Sciatic nerve (tissue), 2 donors: ENCODE measurements around the gene CARD14. TPM values are rescaled to one million over a fixed set of nuclear protein-coding genes. Genes with fewer than 3 reads are reported as not detected.

Experiments used
- ATAC-seq: fragments of 200-7000 bp; cut with Tn5 transposase; one replicate; pipeline ENCODE4 v1.9.1; 2020; ENCODE audit warnings: mild to moderate bottlenecking, moderate library complexity
- DNase-seq: peaks from one replicate; pipeline ENCODE4 v3.0.0-alpha.2; 2020; ENCODE audit warnings: low spot score
- intact Hi-C: fragments of 100-400 bp; cut with DNase I; formaldehyde crosslinking; loops from one replicate; pipeline ENCODE4 v1.14.2; 2022
- total RNA-seq: library from RNA; stranded (reverse); fragmentation: NEBNext Ultra II Directional; extraction: Animal tissue kit (Norgen Biotek cat#: 25700); gene quantifications from one replicate; pipeline ENCODE4 v1.2.1, GENCODE V29; 2021
- donor health status: DM: no; HTN: no; CAD: no.
- donor health status: DM: no; HTN: no; CAD: no.

CARD14 gene
- total RNA-seq, 1 donor from 2014 or later, result 0.49 TPM

- DNase-seq (no peak), ATAC-seq (peak; percentile 29)
- intact Hi-C loops, result no loop called here
Observed at GRCh38 chr17:80219763-80220053, 49.9 kb downstream of the CARD14 start.

- DNase-seq (peak; percentile 89), ATAC-seq (peak; percentile 81)
- intact Hi-C loops, result no loop called here
Observed at GRCh38 chr17:80220054-80220735, 50.4 kb downstream of the CARD14 start, which contains the start of the genes SGSH and SLC26A11. TSS of gene SGSH (minus strand) at chr17:80220333. CDS start at chr17:80220313, 20 bp downstream. TSS of gene SLC26A11 (plus strand) at chr17:80220427. CDS start at chr17:80221561, 1,134 bp downstream.

GRCh38 chr17:80220736-80221215, 50.9 kb downstream of the CARD14 start:
- intact Hi-C loops, result no loop called here
- DNase-seq (no peak), ATAC-seq (peak; percentile 39)

- intact Hi-C loops, result no loop called here
- DNase-seq, result no peak
- ATAC-seq, result no peak
Observed at GRCh38 chr17:80221351-80222105, 51.7 kb downstream of the CARD14 start.

GRCh38 chr17:80222376-80223141, 52.7 kb downstream of the CARD14 start:
- intact Hi-C loops, result no loop called here
- DNase-seq, result no peak
- no peak for ATAC-seq

- DNase-seq (no peak), ATAC-seq (no peak)
- intact Hi-C loops, result no loop called here
Observed at GRCh38 chr17:80223142-80223815, 53.4 kb downstream of the CARD14 start.

GRCh38 chr17:80223838-80224497, 54.1 kb downstream of the CARD14 start:
- intact Hi-C loops, result no loop called here

GRCh38 chr17:80224683-80225082, 54.9 kb downstream of the CARD14 start:
- intact Hi-C loops, result no loop called here
- ATAC-seq (no peak), DNase-seq (no peak)

More at GRCh38 chr17:80223838-80224497, 54.1 kb downstream of the CARD14 start:
- DNase-seq (no peak), ATAC-seq (no peak)

- DNase-seq (no peak), ATAC-seq (no peak)
- intact Hi-C loops, result no loop called here
Observed at GRCh38 chr17:80225230-80225629, 55.4 kb downstream of the CARD14 start.

- intact Hi-C loops, result no loop called here
- DNase-seq (no peak), ATAC-seq (no peak)
Observed at GRCh38 chr17:80227156-80227555, 57.3 kb downstream of the CARD14 start.

- intact Hi-C loops, result no loop called here
- DNase-seq, result no peak
- ATAC-seq, result no peak
Observed at GRCh38 chr17:80227666-80228065, 57.8 kb downstream of the CARD14 start.

GRCh38 chr17:80228477-80228876, 58.6 kb downstream of the CARD14 start:
- intact Hi-C loops, result no loop called here
- DNase-seq (no peak), ATAC-seq (no peak)

GRCh38 chr17:80229011-80229410, 59.2 kb downstream of the CARD14 start:
- intact Hi-C loops, result no loop called here
- ATAC-seq (no peak), DNase-seq (no peak)

GRCh38 chr17:80232438-80232837, 62.6 kb downstream of the CARD14 start:
- DNase-seq (no peak), ATAC-seq (no peak)
- intact Hi-C loops, result no loop called here

- ATAC-seq (no peak), DNase-seq (no peak)
- intact Hi-C loops, result no loop called here
Observed at GRCh38 chr17:80233202-80233601, 63.4 kb downstream of the CARD14 start.

GRCh38 chr17:80236911-80237310, 67.1 kb downstream of the CARD14 start:
- no peak for DNase-seq
- intact Hi-C loops, result no loop called here
- ATAC-seq, result no peak

GRCh38 chr17:80237386-80237785, 67.6 kb downstream of the CARD14 start:
- no peak for ATAC-seq
- no peak for DNase-seq
- intact Hi-C loops, result no loop called here

- intact Hi-C loops, result no loop called here
- DNase-seq (no peak), ATAC-seq (no peak)
Observed at GRCh38 chr17:80242505-80242904, 72.7 kb downstream of the CARD14 start.
